Neural cell (in vitro differentiated cells): ENCODE results near the gene B4GALT5. TPM values are rescaled to one million over a fixed set of nuclear protein-coding genes. Genes with fewer than 3 reads are reported as not detected.

ENCODE experiments used
- H2AFZ ChIP-seq: fragments of 200-600, 300-800 bp; sonication (generic), shearing (Covaris generic); 2 replicates; pipeline ENCODE4 v1.6.0; 2014; ENCODE audit warnings: low read depth, mild to moderate bottlenecking, antibody characterized with exemption, low read length, moderate library complexity
- H3F3A ChIP-seq: fragments of 200-600 bp; shearing (Covaris generic); 2 replicates; pipeline ENCODE4 v1.6.1; 2016; ENCODE audit warnings: mild to moderate bottlenecking, moderate library complexity, mixed read lengths, antibody characterized with exemption, low read length; ENCODE audit not compliant: insufficient read depth, poor library complexity, severe bottlenecking
- H3K27ac ChIP-seq: fragments of 200-600, 300-800 bp; sonication (generic), shearing (Covaris generic); 2 replicates; pipeline ENCODE4 v1.5.1; 2014; ENCODE audit warnings: mild to moderate bottlenecking, low read length, moderate library complexity
- H3K27me3 ChIP-seq: fragments of 300-800, 200-600 bp; sonication (generic), shearing (Covaris generic); 2 replicates; pipeline ENCODE4 v1.6.0; 2014; ENCODE audit warnings: mild to moderate bottlenecking, low read depth, low read length, moderate library complexity; ENCODE audit not compliant: insufficient read depth
- H3K36me3 ChIP-seq: fragments of 300-800, 200-600 bp; sonication (generic), shearing (Covaris generic); 2 replicates; pipeline ENCODE4 v1.5.1; 2014; ENCODE audit warnings: mild to moderate bottlenecking, antibody characterized with exemption, low read length, moderate library complexity; ENCODE audit not compliant: insufficient read depth
- H3K4me2 ChIP-seq: fragments of 300-800, 200-600 bp; sonication (generic), shearing (Covaris generic); 2 replicates; pipeline ENCODE4 v1.6.0; 2014; ENCODE audit warnings: mild to moderate bottlenecking, low read length
- H3K4me3 ChIP-seq: fragments of 300-800, 200-600 bp; sonication (generic), shearing (Covaris generic); 2 replicates; pipeline ENCODE4 v1.5.1; 2014; ENCODE audit warnings: mild to moderate bottlenecking, low read length, moderate library complexity
- H3K79me2 ChIP-seq: fragments of 200-600 bp; shearing (Covaris generic); replicated peaks from 2 replicates; pipeline ENCODE4 v1.6.0; 2014; ENCODE audit warnings: mild to moderate bottlenecking, low read length, moderate library complexity; ENCODE audit not compliant: insufficient read depth
- H3K9ac ChIP-seq: fragments of 300-800, 200-600 bp; sonication (generic), shearing (Covaris generic); 2 replicates; pipeline ENCODE4 v1.6.1; 2016; ENCODE audit warnings: mild to moderate bottlenecking, low read length, mixed read lengths
- H3K9me2 ChIP-seq: fragments of 200-600 bp; shearing (Covaris generic); 2 replicates; pipeline ENCODE4 v1.6.1; 2016; ENCODE audit warnings: mild to moderate bottlenecking, low read length, mixed read lengths; ENCODE audit not compliant: insufficient read depth
- H3K9me3 ChIP-seq: fragments of 200-600, 300-800 bp; sonication (generic), shearing (Covaris generic); 2 replicates; pipeline ENCODE4 v1.6.1; 2016; ENCODE audit warnings: mild to moderate bottlenecking, mixed run types, low read length, moderate library complexity, mixed read lengths
- H4K20me1 ChIP-seq: fragments of 200-600 bp; shearing (Covaris generic); 2 replicates; pipeline ENCODE4 v1.6.1; 2016; ENCODE audit warnings: mild to moderate bottlenecking, mixed run types; ENCODE audit not compliant: insufficient read depth
- EP300 ChIP-seq: fragments of 450-650 bp; conservative IDR thresholded peaks from 2 replicates; pipeline ENCODE4 v1.6.1; 2014; ENCODE audit warnings: antibody characterized with exemption, mild to moderate bottlenecking, moderate library complexity; ENCODE audit not compliant: poor library complexity, severe bottlenecking
- EZH2 ChIP-seq: fragments of 200-600, 300-800 bp; shearing (Covaris generic), sonication (generic); IDR thresholded peaks from 2 replicates; pipeline ENCODE4 v1.6.1; 2014; ENCODE audit warnings: antibody characterized with exemption, low read length, borderline replicate concordance, mild to moderate bottlenecking; ENCODE audit not compliant: insufficient read depth, poor library complexity, severe bottlenecking
- MXI1 ChIP-seq: fragments of 450-650 bp; conservative IDR thresholded peaks from 2 replicates; pipeline ENCODE4 v1.6.1; 2014; ENCODE audit warnings: antibody characterized with exemption, mild to moderate bottlenecking; ENCODE audit not compliant: poor library complexity, severe bottlenecking
- POLR2AphosphoS5 ChIP-seq: IDR thresholded peaks from 2 replicates; pipeline ENCODE4 v1.6.1; 2012
- RAD21 ChIP-seq: fragments of 450-650 bp; conservative IDR thresholded peaks from 2 replicates; pipeline ENCODE4 v1.6.1; 2014; ENCODE audit warnings: antibody characterized with exemption, mild to moderate bottlenecking, moderate library complexity
- SMC3 ChIP-seq: fragments of 450-650 bp; conservative IDR thresholded peaks from 2 replicates; pipeline ENCODE4 v1.6.1; 2014; ENCODE audit warnings: antibody characterized with exemption, mild to moderate bottlenecking, moderate library complexity; ENCODE audit not compliant: poor library complexity
- TAF1 ChIP-seq: IDR thresholded peaks from 2 replicates; pipeline ENCODE4 v1.6.1; 2012; ENCODE audit warnings: low read depth
- polyA plus RNA-seq: library from polyadenylated mRNA; depleted of rRNA; stranded (reverse); fragments of >200 nt; gene quantifications from 2 replicates; pipeline ENCODE4 v1.2.3, GENCODE V29; 2014
- TF ChIP-seq, protein P1 (sequence below): IDR thresholded peaks from 2 replicates; pipeline ENCODE4 v1.6.1; 2012; ENCODE audit warnings: borderline replicate concordance
- TF ChIP-seq, protein P2 (sequence below): fragments of 450-650 bp; IDR thresholded peaks from 2 replicates; pipeline ENCODE4 v1.5.1; 2014; ENCODE audit warnings: antibody characterized with exemption, mild to moderate bottlenecking, moderate library complexity; ENCODE audit not compliant: poor library complexity, severe bottlenecking

B4GALT5 gene
- polyA plus RNA-seq, 1 donor from 2014 or later, result 34.7 TPM

DNA sequence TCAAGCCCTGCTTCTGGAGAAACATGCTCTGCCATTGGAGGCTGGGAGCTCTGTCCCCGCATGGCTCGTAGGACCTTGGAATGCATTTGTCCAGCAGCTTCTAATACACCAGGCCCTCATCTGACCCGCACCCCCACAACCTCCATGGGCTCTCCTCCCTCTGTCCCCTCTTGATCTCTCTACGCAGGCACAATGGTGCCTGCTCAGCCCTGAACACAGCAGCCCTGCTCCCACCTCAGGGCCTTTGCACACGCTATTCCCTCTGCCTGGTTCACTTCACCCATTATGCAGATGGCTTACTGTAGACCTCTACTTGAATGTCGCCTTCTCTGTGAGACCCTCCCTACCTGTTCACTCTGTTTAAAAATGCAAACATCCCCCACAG lies 118.8 kb downstream of the B4GALT5 start:
- Histone ChIP-seq H3K27me3 (no peaks in the 10 kb centered on the region), H4K20me1 (no peaks in the 10 kb centered on the region), H3F3A (no peaks in the 10 kb centered on the region), H3K27ac (no peak overlapping the region), H3K79me2 (no peaks in the 10 kb centered on the region), H3K36me3 (no peaks in the 10 kb centered on the region), H3K4me2 (no peak overlapping the region), H3K9me3 (no peaks in the 10 kb centered on the region), H3K9me2 (no peaks in the 10 kb centered on the region), H3K9ac (no peak overlapping the region), H3K4me3 (no peak overlapping the region), H2AFZ (no peak overlapping the region)
- TF ChIP-seq TAF1, result no peak
- TF ChIP-seq, protein P1, sequence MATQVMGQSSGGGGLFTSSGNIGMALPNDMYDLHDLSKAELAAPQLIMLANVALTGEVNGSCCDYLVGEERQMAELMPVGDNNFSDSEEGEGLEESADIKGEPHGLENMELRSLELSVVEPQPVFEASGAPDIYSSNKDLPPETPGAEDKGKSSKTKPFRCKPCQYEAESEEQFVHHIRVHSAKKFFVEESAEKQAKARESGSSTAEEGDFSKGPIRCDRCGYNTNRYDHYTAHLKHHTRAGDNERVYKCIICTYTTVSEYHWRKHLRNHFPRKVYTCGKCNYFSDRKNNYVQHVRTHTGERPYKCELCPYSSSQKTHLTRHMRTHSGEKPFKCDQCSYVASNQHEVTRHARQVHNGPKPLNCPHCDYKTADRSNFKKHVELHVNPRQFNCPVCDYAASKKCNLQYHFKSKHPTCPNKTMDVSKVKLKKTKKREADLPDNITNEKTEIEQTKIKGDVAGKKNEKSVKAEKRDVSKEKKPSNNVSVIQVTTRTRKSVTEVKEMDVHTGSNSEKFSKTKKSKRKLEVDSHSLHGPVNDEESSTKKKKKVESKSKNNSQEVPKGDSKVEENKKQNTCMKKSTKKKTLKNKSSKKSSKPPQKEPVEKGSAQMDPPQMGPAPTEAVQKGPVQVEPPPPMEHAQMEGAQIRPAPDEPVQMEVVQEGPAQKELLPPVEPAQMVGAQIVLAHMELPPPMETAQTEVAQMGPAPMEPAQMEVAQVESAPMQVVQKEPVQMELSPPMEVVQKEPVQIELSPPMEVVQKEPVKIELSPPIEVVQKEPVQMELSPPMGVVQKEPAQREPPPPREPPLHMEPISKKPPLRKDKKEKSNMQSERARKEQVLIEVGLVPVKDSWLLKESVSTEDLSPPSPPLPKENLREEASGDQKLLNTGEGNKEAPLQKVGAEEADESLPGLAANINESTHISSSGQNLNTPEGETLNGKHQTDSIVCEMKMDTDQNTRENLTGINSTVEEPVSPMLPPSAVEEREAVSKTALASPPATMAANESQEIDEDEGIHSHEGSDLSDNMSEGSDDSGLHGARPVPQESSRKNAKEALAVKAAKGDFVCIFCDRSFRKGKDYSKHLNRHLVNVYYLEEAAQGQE, result no peak
- no peak for TF ChIP-seq EZH2
- no peak for TF ChIP-seq SMC3
- no peak for TF ChIP-seq MXI1
- no peak for TF ChIP-seq RAD21
- TF ChIP-seq, protein P2, sequence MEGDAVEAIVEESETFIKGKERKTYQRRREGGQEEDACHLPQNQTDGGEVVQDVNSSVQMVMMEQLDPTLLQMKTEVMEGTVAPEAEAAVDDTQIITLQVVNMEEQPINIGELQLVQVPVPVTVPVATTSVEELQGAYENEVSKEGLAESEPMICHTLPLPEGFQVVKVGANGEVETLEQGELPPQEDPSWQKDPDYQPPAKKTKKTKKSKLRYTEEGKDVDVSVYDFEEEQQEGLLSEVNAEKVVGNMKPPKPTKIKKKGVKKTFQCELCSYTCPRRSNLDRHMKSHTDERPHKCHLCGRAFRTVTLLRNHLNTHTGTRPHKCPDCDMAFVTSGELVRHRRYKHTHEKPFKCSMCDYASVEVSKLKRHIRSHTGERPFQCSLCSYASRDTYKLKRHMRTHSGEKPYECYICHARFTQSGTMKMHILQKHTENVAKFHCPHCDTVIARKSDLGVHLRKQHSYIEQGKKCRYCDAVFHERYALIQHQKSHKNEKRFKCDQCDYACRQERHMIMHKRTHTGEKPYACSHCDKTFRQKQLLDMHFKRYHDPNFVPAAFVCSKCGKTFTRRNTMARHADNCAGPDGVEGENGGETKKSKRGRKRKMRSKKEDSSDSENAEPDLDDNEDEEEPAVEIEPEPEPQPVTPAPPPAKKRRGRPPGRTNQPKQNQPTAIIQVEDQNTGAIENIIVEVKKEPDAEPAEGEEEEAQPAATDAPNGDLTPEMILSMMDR, result no peak
- TF ChIP-seq POLR2AphosphoS5, result no peak
- TF ChIP-seq EP300, result no peak

DNA sequence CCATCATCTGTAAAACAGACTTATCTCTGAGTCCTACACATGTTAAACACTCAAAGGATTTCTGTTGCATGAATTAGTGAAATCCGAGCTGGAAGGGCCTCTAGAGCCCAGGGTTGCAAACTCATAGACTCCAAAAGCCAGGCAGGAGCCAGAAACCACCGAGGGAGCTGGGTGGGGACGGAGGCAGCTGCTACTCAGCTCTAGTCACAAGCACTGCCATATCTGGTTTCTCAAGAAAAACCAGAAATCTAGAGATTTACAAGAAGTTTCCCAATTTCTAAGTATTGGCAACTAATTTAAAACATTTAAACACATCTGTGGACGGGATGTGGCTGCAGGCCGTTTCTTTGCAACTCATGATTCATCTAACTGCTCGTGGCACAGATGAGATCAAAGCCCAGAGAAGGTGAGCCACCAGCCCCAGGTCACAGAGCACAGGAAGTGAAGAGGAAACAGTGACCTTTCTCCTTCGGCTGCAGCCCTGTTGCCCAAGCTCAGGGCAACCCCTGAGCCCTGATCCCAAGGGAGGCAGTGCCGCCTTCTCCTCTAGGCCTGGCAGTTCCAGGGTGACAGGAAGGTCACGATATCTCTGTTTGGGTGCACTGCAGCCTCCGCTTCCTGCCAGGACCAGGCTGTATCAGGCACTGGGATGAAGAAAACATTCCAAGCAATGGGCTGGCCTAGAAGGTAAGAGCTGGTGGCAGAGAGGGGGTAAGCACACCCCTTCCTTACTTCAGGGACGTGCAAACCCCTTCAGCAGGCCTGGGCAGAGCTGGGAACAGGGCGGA lies 119.3 kb downstream of the B4GALT5 start:
- no peaks in the 10 kb centered on the region for H3F3A ChIP-seq
- TF ChIP-seq EZH2, result no peak
- TF ChIP-seq, protein P1, result no peak
- no peak for TF ChIP-seq RAD21
- no peak for TF ChIP-seq SMC3
- no peaks in the 10 kb centered on the region for H4K20me1 ChIP-seq
- no peaks in the 10 kb centered on the region for H3K79me2 ChIP-seq
- no peak overlapping the region for H2AFZ ChIP-seq
- H3K27me3 ChIP-seq, result no peaks in the 10 kb centered on the region
- H3K36me3 ChIP-seq, result no peaks in the 10 kb centered on the region
- no peaks in the 10 kb centered on the region for H3K9me3 ChIP-seq
- H3K27ac ChIP-seq, result no peak overlapping the region
- H3K9ac ChIP-seq, result no peak overlapping the region
- H3K4me3 ChIP-seq, result no peak overlapping the region
- H3K9me2 ChIP-seq, result no peaks in the 10 kb centered on the region
- no peak overlapping the region for H3K4me2 ChIP-seq
